Eye (tissue), 1 donor: Measurements from ENCODE around the gene NXPH4.
A peak's percentile ranks its signal among the peaks of the same experiment; 100 is the strongest.

Source experiments
- DNase-seq: peaks from one replicate; pipeline ENCODE4 v3.0.0-alpha.2; 2015

The NXPH4 gene

GRCh38 chr12:57219993-57220754 is 3.6 kb downstream of the NXPH4 start:
- DNase-seq, result peak; percentile 44

DNA sequence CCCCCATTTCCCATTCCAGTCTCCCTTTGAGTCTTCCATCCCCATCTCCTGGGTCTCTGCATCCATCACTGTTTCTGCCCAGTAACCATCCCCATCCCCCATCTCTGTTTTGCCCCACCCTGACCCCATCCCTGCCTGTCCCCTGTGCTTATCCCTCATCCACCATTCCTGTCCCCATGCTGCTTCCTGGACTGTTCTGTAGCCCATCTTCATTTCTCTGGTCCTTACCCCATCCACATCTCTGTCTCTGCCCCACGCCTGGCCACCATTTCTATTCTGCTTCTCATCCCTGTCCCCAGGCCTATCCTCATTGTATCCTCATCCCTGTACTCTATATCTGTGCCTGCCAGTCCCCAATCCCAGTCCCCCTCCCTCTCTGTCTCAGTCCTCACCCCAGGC is 4.2 kb downstream of the NXPH4 start:
- DNase-seq, result peak; percentile 6

GRCh38 chr12:57221169-57221917 is 4.7 kb downstream of the NXPH4 start:
- DNase-seq, result no peak

GRCh38 chr12:57222286-57223190 is 5.9 kb downstream of the NXPH4 start:
- DNase-seq, result peak; percentile 29

GRCh38 chr12:57223191-57224165 is 6.9 kb downstream of the NXPH4 start:
- peak; percentile 47 for DNase-seq

DNA sequence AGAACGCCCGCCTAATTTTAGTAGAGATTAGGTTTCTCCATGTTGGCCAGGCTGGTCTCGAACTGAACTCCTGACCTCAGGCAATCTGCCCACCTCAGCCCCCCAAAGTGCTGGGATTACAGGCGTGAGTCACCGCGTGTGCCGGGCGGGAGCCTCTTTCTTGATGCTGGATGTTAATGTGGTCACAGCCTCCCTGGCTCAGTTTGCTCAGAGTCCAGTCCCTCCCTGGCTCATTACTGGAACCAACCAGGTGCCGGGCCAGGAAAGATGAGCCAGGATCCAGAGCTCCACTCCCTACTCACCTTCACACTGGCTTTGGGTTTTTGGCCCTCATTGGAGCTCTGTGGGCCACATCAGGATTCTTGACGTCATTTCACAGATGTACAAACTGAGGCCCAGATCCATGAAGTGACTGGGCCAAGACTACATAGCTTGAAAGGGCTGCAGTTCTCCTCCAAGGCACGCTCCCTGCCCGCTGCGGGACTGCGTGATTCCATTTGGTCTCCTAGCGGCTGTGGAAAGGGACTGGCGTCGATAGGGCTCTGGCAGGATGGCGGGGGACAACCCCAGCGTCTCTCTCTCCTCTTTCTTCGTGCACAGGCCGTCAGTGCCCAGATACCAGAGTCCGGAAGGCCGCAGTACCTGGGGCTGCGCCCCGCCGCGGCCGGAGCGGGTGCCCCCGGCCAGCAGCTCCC is 7.8 kb downstream of the NXPH4 start:
- no peak for DNase-seq

GRCh38 chr12:57224973-57225679 is 8.5 kb downstream of the NXPH4 start:
- DNase-seq, result peak; percentile 64

DNA sequence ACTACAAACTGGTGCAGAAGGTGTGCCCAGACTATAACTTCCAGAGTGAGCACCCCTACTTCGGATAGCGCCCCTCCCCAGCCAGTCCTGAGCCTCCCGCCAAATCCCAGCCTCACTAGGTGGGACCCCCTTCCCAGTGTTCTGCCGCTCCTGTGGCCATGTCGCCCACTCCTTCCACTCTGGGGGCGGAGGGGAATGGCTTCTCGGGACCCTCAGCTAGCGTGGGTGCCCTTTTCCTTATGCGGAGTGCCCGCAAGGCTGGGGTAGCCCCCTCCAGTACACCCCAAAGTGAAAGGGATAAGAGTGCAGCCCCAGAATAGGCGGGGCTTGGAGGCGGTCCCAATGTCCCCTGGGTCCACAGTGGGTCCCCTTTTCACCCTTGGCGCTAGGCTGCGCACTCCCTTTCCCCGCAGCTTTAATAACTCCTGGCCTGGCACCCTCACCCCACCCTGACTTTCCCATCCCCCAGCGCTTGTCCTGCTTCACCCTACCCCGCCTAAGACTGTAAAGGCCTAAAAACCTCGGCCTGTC is 9.2 kb downstream of the NXPH4 start:
- DNase-seq, result no peak

- peak; percentile 54 for DNase-seq
These were observed 10.2 kb downstream of the NXPH4 start for GRCh38 chr12:57226588-57227314.

- peak; percentile 18 for DNase-seq
These were observed 10.9 kb downstream of the NXPH4 start for GRCh38 chr12:57227315-57228115.

DNA sequence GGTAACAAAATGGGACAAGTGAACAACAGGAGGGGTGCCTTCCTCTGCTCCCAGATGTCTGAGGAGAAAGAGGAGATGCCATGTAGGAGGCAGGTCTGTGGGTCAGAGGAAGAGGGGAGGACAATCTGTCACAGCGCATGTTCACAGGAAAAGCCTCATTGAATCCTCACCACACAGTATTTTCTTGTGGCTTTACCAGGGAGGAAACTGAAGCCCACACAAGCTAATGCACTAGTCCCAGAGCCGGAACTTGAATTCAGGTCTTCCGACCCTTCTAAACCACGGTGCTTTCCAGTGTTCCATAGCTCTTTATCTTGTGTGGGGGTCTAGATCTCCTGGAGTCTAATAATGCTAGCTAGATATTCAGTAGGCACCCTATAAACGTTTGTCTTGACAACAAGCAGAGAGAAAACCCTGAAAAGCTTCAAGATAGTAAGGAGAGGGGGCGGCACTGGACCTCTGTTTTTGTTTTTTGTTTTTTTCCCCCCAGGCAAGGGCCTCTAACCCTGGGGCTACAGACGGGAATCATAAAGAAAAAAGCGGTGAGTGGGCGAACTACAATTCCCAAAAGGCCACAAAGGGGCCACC is 12.5 kb downstream of the NXPH4 start:
- no peak for DNase-seq

GRCh38 chr12:57229634-57230380 is 13.2 kb downstream of the NXPH4 start, which contains the start of gene SHMT2:
SHMT2 (plus strand) TSS chr12:57229711; CDS start chr12:57229779, 68 bp downstream.
- DNase-seq, result peak; percentile 98

GRCh38 chr12:57230381-57231155 is 14.0 kb downstream of the NXPH4 start:
- DNase-seq, result no peak

DNA sequence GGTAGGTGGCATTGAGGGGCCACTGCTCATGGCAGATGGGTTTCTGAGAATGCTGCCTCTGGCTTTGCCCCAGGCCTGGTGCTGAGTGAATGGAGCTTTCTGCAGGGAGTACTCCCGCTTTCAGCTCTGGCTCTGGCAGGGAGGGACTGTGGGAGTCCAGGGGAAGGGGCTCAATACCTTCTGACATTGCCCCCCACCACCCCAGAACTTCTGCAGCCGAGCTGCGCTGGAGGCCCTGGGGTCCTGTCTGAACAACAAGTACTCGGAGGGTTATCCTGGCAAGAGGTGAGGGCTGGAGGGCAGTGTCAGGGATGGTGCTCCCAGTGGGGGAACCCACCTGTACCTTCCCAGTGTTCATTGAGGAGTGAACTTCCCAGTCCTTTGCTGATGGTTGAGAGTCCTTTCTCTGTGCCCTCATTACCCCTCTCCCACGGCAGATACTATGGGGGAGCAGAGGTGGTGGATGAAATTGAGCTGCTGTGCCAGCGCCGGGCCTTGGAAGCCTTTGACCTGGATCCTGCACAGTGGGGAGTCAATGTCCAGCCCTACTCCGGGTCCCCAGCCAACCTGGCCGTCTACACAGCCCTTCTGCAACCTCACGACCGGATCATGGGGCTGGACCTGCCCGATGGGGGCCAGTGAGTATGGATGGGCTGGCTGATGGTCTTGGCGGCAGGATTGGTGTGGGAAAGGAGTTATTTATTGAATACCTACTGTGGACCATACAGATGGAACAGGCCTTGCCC is 14.9 kb downstream of the NXPH4 start:
- no peak for DNase-seq

DNA sequence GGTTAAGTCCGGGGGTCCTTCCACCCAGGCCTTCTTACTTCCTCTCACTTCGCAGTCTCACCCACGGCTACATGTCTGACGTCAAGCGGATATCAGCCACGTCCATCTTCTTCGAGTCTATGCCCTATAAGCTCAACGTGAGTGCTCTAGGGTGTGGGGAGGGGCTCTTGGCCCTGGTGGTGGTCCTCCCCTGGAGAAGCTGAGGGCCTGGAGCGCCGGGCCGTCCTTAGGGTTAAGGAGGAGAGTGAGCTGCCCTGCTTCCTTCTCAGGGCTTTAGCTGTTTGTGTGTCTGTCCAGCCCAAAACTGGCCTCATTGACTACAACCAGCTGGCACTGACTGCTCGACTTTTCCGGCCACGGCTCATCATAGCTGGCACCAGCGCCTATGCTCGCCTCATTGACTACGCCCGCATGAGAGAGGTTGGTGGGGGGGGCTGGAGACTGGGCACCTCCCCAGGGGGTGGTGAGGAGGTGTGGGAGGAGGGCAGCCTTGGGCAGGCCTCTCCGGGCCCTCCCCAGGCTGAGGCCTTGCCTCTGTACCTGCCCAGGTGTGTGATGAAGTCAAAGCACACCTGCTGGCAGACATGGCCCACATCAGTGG is 15.7 kb downstream of the NXPH4 start:
- DNase-seq, result no peak
